PC-3 (cell line): ENCODE results near the gene RPS21. TPM values are rescaled to one million over a fixed set of nuclear protein-coding genes. Genes with fewer than 3 reads are reported as not detected.
A peak's percentile ranks its signal among the peaks of the same experiment; 100 is the strongest.

Source experiments
- ATAC-seq: fragments of 200-7000 bp; cut with Tn5 transposase; 2 replicates; pipeline ENCODE4 v1.9.1; 2020; ENCODE audit warnings: mild to moderate bottlenecking, moderate library complexity
- BruUV-seq: library from RNA; stranded (reverse); fragments of 400-500 nt; replicated peaks from 2 replicates; lab custom pipeline; 2021; lab: Mats Ljungman, UMichigan
- CTCF ChIA-PET: fragments of 300-600 bp; sonication (Branson Sonifier 250); formaldehyde crosslinking; loops from one replicate; lab custom pipeline; 2022; ENCODE audit warnings: antibody characterized with exemption; lab: Charles Lee
- POLR2A ChIA-PET: fragments of 300-600 bp; sonication (Branson Sonifier 250); formaldehyde crosslinking; loops from one replicate; lab custom pipeline; 2022; ENCODE audit warnings: antibody characterized with exemption; ENCODE audit not compliant: unreplicated experiment; lab: Charles Lee
- DNase-seq: peaks from one replicate; pipeline ENCODE4 v3.0.0-alpha.2; 2015
- H2AFZ ChIP-seq: fragments of 300-600 bp; sonication (generic); 2 replicates; pipeline ENCODE4 v1.6.0; 2016; ENCODE audit warnings: antibody characterized with exemption, low read length
- H3F3A ChIP-seq: fragments of 300-600 bp; sonication (generic); one replicate; pipeline ENCODE4 v1.6.0; 2017; ENCODE audit warnings: antibody characterized with exemption, low read length, control low read depth, mild to moderate bottlenecking; ENCODE audit not compliant: unreplicated experiment
- H3K27ac ChIP-seq: fragments of 300-600 bp; sonication (generic); 2 replicates; pipeline ENCODE4 v1.5.1; 2016; ENCODE audit warnings: mild to moderate bottlenecking, low read length
- H3K27me3 ChIP-seq: fragments of 300-600 bp; sonication (generic); 2 replicates; pipeline ENCODE4 v1.6.1; 2016; ENCODE audit warnings: low read length, mixed read lengths
- H3K36me3 ChIP-seq: fragments of 300-600 bp; sonication (generic); 2 replicates; pipeline ENCODE4 v1.6.1; 2016; ENCODE audit warnings: low read depth, mixed run types, low read length, mixed read lengths
- H3K4me1 ChIP-seq: fragments of 300-600 bp; sonication (generic); 2 replicates; pipeline ENCODE4 v1.5.1; 2016; ENCODE audit warnings: low read length; ENCODE audit not compliant: insufficient read depth
- H3K4me2 ChIP-seq: fragments of 300-600 bp; sonication (generic); 2 replicates; pipeline ENCODE4 v1.6.0; 2016; ENCODE audit warnings: low read length
- H3K4me3 ChIP-seq: fragments of 300-600 bp; sonication (generic); 2 replicates; pipeline ENCODE4 v1.5.1; 2016; ENCODE audit warnings: mild to moderate bottlenecking, low read length, mixed read lengths
- H3K79me2 ChIP-seq: fragments of 300-600 bp; sonication (generic); 2 replicates; pipeline ENCODE4 v1.6.1; 2017; ENCODE audit warnings: low read length, mixed read lengths
- H3K9ac ChIP-seq: fragments of 300-600 bp; sonication (generic); 2 replicates; pipeline ENCODE4 v1.6.0; 2016; ENCODE audit warnings: mild to moderate bottlenecking, low read length
- H3K9me2 ChIP-seq: fragments of 300-600 bp; sonication (generic); replicated peaks from 2 replicates; pipeline ENCODE4 v1.6.1; 2016; ENCODE audit warnings: mixed run types, low read length, mixed read lengths
- H3K9me3 ChIP-seq: fragments of 300-600 bp; sonication (generic); 2 replicates; pipeline ENCODE4 v1.6.1; 2016; ENCODE audit warnings: low read length, mixed read lengths
- H4K20me1 ChIP-seq: fragments of 300-600 bp; sonication (generic); 2 replicates; pipeline ENCODE4 v1.6.1; 2016; ENCODE audit warnings: low read length, mixed read lengths
- CTCF ChIP-seq: fragments of 300-600 bp; sonication (generic); conservative IDR thresholded peaks from 2 replicates; pipeline ENCODE4 v1.5.1; 2017; ENCODE audit warnings: antibody characterized with exemption, low read depth, mild to moderate bottlenecking, low read length
- EZH2 ChIP-seq: fragments of 300-600 bp; sonication (generic); IDR thresholded peaks from one replicate; pipeline ENCODE4 v1.6.1; 2017; ENCODE audit warnings: antibody characterized with exemption, mild to moderate bottlenecking, low read length; ENCODE audit not compliant: unreplicated experiment
- EZH2phosphoT487 ChIP-seq: fragments of 300-600 bp; sonication (generic); IDR thresholded peaks from 2 replicates; pipeline ENCODE4 v1.6.1; 2018; ENCODE audit warnings: mild to moderate bottlenecking, antibody characterized with exemption, low read length, borderline replicate concordance
- intact Hi-C: fragments of 100-400 bp; cut with micrococcal nuclease; formaldehyde crosslinking; loops from 2 replicates; pipeline ENCODE4 v1.9.0; 2023
- total RNA-seq: library from RNA; depleted of rRNA; stranded (reverse); fragments of >200 nt; gene quantifications from 2 replicates; pipeline ENCODE4 v1.2.3, GENCODE V29; 2014

Gene RPS21
- total RNA-seq, 1 experiment from 2014 or later, result 1,945 TPM

GRCh38 chr20:62374331-62375152 is 12.4 kb upstream of the RPS21 start:
- ATAC-seq (peak; percentile 4; the same call in 1 of the 2 replicates), DNase-seq (no peak)
- BruUV-seq, result no TSS peak
- ChIA-PET CTCF (interaction anchor here (0.5 to 1.6 kb wide), 6 partner anchors 9 to 103 kb away, joined by 3 to 7 read pairs (median 4); partner anchors contain the start of gene ADRM1), POLR2A (no interaction called here)
- Histone ChIP-seq H3K36me3 (no peaks in the 10 kb centered on the region), H3K27ac (no peak overlapping the region), H3K9me2 (no peaks in the 10 kb centered on the region), H3K4me1 (peaks cover 19% of the 10 kb centered on the region), H3K9me3 (no peaks in the 10 kb centered on the region), H3K79me2 (no peaks in the 10 kb centered on the region), H4K20me1 (no peaks in the 10 kb centered on the region), H3K4me3 (no peak overlapping the region), H3K4me2 (no peak overlapping the region), H3K27me3 (no peaks in the 10 kb centered on the region), H3K9ac (no peak overlapping the region), H3F3A (no peaks in the 10 kb centered on the region), H2AFZ (no peak overlapping the region)
- TF ChIP-seq CTCF, result no peak
- no peak for TF ChIP-seq EZH2phosphoT487
- TF ChIP-seq EZH2, result no peak
- intact Hi-C loops, result no loop called here

GRCh38 chr20:62376112-62377063 is 10.5 kb upstream of the RPS21 start:
- ChIA-PET POLR2A (no interaction called here), CTCF (interaction anchor here (1.2 to 1.6 kb wide), 2 partner anchors 26 to 74 kb away, joined by 4 to 6 read pairs; partner anchors contain the start of gene ADRM1)
- H3K4me1 ChIP-seq, result peaks cover 17% of the 10 kb centered on the region
- H3K27ac ChIP-seq, result no peak overlapping the region
- no TSS peak for BruUV-seq
- H3K27me3 ChIP-seq, result no peaks in the 10 kb centered on the region
- H3K4me3 ChIP-seq, result no peak overlapping the region
- TF ChIP-seq CTCF, result no peak
- TF ChIP-seq EZH2, result no peak
- TF ChIP-seq EZH2phosphoT487, result no peak
- H3K36me3 ChIP-seq, result no peaks in the 10 kb centered on the region
- H3K79me2 ChIP-seq, result no peaks in the 10 kb centered on the region
- H4K20me1 ChIP-seq, result no peaks in the 10 kb centered on the region
- H3K9me2 ChIP-seq, result no peaks in the 10 kb centered on the region
- no peak overlapping the region for H3K9ac ChIP-seq
- DNase-seq, result no peak
- no peaks in the 10 kb centered on the region for H3K9me3 ChIP-seq
- no peak for ATAC-seq
- no peak overlapping the region for H2AFZ ChIP-seq
- H3K4me2 ChIP-seq, result no peak overlapping the region
- peaks cover 3% of the 10 kb centered on the region for H3F3A ChIP-seq
- intact Hi-C loops, result no loop called here
